Coronary artery (tissue), 2 donors: Measurements from ENCODE around the gene ZNF548.

Experiments
- DNase-seq: peaks from one replicate; pipeline ENCODE4 v3.0.0-alpha.2; 2017; ENCODE audit warnings: low spot score
- H3K27ac ChIP-seq, 2 donors: fragments of 200-600 bp; sonication (generic); one replicate each; pipeline ENCODE4 v1.5.1; 2016 to 2019
- H3K4me3 ChIP-seq: fragments of 200-600 bp; sonication (generic); 2 replicates; pipeline ENCODE4 v1.5.1; 2016; ENCODE audit warnings: mild to moderate bottlenecking, moderate library complexity
- TF ChIP-seq, protein P1 (sequence below): fragments of 200-600 bp; sonication (generic); IDR thresholded peaks from one replicate; pipeline ENCODE4 v1.5.1; 2019; ENCODE audit warnings: antibody characterized with exemption

ZNF548 gene

GRCh38 chr19:57403737-57404563, 14.3 kb downstream of the ZNF548 start:
- Histone ChIP-seq H3K4me3 (no peak overlapping the region), H3K27ac (no peak overlapping the region)
- TF ChIP-seq, protein P1, sequence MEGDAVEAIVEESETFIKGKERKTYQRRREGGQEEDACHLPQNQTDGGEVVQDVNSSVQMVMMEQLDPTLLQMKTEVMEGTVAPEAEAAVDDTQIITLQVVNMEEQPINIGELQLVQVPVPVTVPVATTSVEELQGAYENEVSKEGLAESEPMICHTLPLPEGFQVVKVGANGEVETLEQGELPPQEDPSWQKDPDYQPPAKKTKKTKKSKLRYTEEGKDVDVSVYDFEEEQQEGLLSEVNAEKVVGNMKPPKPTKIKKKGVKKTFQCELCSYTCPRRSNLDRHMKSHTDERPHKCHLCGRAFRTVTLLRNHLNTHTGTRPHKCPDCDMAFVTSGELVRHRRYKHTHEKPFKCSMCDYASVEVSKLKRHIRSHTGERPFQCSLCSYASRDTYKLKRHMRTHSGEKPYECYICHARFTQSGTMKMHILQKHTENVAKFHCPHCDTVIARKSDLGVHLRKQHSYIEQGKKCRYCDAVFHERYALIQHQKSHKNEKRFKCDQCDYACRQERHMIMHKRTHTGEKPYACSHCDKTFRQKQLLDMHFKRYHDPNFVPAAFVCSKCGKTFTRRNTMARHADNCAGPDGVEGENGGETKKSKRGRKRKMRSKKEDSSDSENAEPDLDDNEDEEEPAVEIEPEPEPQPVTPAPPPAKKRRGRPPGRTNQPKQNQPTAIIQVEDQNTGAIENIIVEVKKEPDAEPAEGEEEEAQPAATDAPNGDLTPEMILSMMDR = no peak
- no peak for DNase-seq

DNA sequence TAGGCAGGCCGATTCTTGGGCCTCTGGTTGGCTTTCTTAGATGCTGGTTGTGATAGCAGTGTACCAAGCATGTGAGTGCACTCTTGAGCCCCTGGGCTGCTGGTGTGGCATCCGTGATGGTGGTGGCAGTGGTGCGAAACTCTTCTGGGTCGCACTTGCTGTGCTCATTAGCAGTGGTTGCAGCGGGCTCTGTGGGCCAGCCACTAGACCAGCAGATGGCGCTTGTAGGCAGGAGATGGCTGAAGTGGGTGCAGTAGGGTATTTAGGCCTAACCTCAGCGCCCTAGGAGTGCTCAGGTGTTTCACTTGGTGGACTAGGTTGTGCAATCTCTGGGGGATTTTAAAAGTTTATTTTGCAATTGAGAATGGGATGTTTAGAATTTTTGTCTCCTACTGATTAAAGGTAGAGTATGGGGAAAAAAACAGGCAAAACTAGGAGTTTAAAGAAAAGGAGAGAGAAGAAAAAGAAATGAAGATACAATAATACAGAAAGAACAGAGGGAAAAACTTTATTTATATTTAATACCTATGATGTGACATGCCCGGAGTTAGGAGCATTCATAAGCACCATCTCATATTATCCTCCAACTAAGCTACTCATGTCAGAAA, 17.0 kb downstream of the ZNF548 start:
- no peak overlapping the region for H3K4me3 ChIP-seq
- TF ChIP-seq, protein P1 = peak; percentile 20
- no peak overlapping the region for H3K27ac ChIP-seq
- no peak for DNase-seq

- DNase-seq = peak; percentile 93
- peak within 1 kb of the TSS; percentile 86 for H3K4me3 ChIP-seq
- H3K27ac ChIP-seq = peak within 1 kb of the TSS; percentile 55 to 65
- TF ChIP-seq, protein P1 = no peak
These were observed 21.4 kb downstream of the ZNF548 start, which contains the start of gene ZNF17 for GRCh38 chr19:57410877-57411671. TSS of gene ZNF17 (plus strand) at chr19:57411161. CDS start at chr19:57413616, 2,455 bp downstream.

DNA sequence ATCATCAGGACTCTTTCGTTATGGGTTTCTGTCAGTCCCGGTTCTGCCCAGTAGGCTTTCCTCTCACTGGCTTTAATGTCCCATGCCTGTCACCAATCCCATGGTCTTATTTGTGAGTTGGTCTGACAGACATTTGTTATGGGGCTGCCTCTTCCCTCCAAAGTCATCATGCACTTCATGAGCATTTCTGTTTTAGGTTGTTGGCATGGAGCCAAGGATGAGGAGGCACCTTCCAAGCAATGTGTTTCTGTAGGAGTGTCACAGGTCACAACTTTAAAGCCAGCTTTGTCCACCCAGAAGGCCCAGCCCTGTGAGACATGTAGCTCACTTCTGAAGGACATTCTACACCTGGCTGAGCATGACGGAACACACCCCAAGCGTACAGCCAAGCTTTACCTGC, 29.8 kb downstream of the ZNF548 start:
- TF ChIP-seq, protein P1 = no peak
- Histone ChIP-seq H3K27ac (no peak overlapping the region), H3K4me3 (no peak overlapping the region)
- no peak for DNase-seq

DNA sequence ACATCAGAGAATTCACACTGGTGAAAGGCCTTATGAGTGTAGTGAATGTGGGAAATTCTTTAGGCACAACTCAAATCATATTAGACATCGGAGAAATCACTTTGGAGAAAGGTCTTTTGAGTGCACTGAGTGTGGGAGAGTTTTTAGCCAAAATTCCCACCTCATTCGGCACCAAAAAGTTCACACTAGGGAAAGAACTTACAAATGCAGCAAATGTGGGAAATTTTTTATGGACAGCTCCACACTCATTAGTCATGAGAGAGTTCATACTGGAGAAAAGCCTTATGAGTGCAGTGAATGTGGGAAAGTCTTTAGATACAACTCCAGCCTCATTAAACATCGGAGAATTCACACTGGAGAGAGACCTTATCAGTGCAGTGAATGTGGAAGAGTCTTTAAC, 31.4 kb downstream of the ZNF548 start:
- TF ChIP-seq, protein P1 = no peak
- Histone ChIP-seq H3K4me3 (no peak overlapping the region), H3K27ac (no peak overlapping the region)
- no peak for DNase-seq

- DNase-seq = no peak
- no peak overlapping the region for H3K27ac ChIP-seq
These were observed 44.9 kb downstream of the ZNF548 start for GRCh38 chr19:57434386-57435061.

More at GRCh38 chr19:57434386-57435061, 44.9 kb downstream of the ZNF548 start:
- TF ChIP-seq, protein P1 = no peak
- peak overlapping the region; percentile 83 for H3K4me3 ChIP-seq
